HEK293T (cell line): ENCODE results near the gene METTL26.

Experiments
- CTCF ChIA-PET: fragments of 350-600 bp; formaldehyde crosslinking; extraction: SDS; loops from one replicate; lab custom pipeline; 2021; ENCODE audit warnings: antibody characterized with exemption, inconsistent platforms; lab: Yijun Ruan, JAX
- POLR2A ChIA-PET: fragments of 350-600 bp; formaldehyde crosslinking; extraction: SDS; loops from one replicate; lab custom pipeline; 2020; ENCODE audit warnings: antibody characterized with exemption, inconsistent platforms; lab: Yijun Ruan, JAX
- DNase-seq: peaks from one replicate; pipeline ENCODE4 v3.0.0; 2012; ENCODE audit warnings: mixed read lengths; ENCODE audit errors: extremely low spot score
- ARNT ChIP-seq: fragments of 450-650 bp; IDR thresholded peaks from 2 replicates; pipeline ENCODE4 v1.6.1; 2017; ENCODE audit warnings: mild to moderate bottlenecking
- BHLHE40 ChIP-seq: fragments of 450-650 bp; IDR thresholded peaks from 2 replicates; pipeline ENCODE4 v1.6.1; 2016; ENCODE audit warnings: mild to moderate bottlenecking, moderate library complexity, borderline replicate concordance
- CTBP1 ChIP-seq: fragments of 450-650 bp; IDR thresholded peaks from 2 replicates; pipeline ENCODE4 v1.6.1; 2016; ENCODE audit warnings: borderline replicate concordance
- ELF4 ChIP-seq: fragments of 450-650 bp; IDR thresholded peaks from 2 replicates; pipeline ENCODE4 v1.6.1; 2017; ENCODE audit warnings: antibody characterized with exemption
- FOXA1 ChIP-seq: fragments of 450-650 bp; IDR thresholded peaks from 2 replicates; pipeline ENCODE4 v1.6.1; 2016; ENCODE audit warnings: mild to moderate bottlenecking
- FOXK2 ChIP-seq: fragments of 450-650 bp; IDR thresholded peaks from 2 replicates; pipeline ENCODE4 v1.6.1; 2016; ENCODE audit warnings: mild to moderate bottlenecking
- FOXM1 ChIP-seq: fragments of 450-650 bp; IDR thresholded peaks from 2 replicates; pipeline ENCODE4 v1.6.1; 2017; ENCODE audit warnings: mild to moderate bottlenecking, borderline replicate concordance
- HDGF ChIP-seq: fragments of 450-650 bp; IDR thresholded peaks from 2 replicates; pipeline ENCODE4 v1.6.1; 2017; ENCODE audit warnings: antibody characterized with exemption, borderline replicate concordance
- L3MBTL2 ChIP-seq: fragments of 450-650 bp; conservative IDR thresholded peaks from 2 replicates; pipeline ENCODE4 v1.6.1; 2016; ENCODE audit warnings: mild to moderate bottlenecking
- LEF1 ChIP-seq: fragments of 450-650 bp; IDR thresholded peaks from 2 replicates; pipeline ENCODE4 v1.6.1; 2017; ENCODE audit warnings: mild to moderate bottlenecking, borderline replicate concordance
- NFRKB ChIP-seq: fragments of 450-650 bp; IDR thresholded peaks from 2 replicates; pipeline ENCODE4 v1.6.1; 2016; ENCODE audit warnings: mild to moderate bottlenecking, moderate library complexity
- PKNOX1 ChIP-seq: fragments of 450-650 bp; IDR thresholded peaks from 2 replicates; pipeline ENCODE4 v1.6.1; 2016
- SP1 ChIP-seq: fragments of 450-650 bp; IDR thresholded peaks from 2 replicates; pipeline ENCODE4 v1.6.1; 2017
- SUZ12 ChIP-seq: fragments of 450-650 bp; IDR thresholded peaks from 2 replicates; pipeline ENCODE4 v1.6.1; 2016; ENCODE audit warnings: mild to moderate bottlenecking
- TARDBP ChIP-seq: fragments of 450-650 bp; IDR thresholded peaks from 2 replicates; pipeline ENCODE4 v1.6.1; 2016
- ZNF384 ChIP-seq: fragments of 450-650 bp; IDR thresholded peaks from 2 replicates; pipeline ENCODE4 v1.6.1; 2016

METTL26 gene

GRCh38 chr16:660132-660458 is 24.0 kb upstream of the METTL26 start:
- CTCF ChIA-PET = interaction anchor here (0.6 to 1.7 kb wide), 2 partner anchors 9 to 18 kb away, joined by 4 to 5 read pairs; no protein-coding TSS in a partner anchor
- POLR2A ChIA-PET = interaction anchor here (1.4 to 2.2 kb wide), 4 partner anchors 10 to 20 kb away, joined by 4 to 12 read pairs (median 6); partner anchors contain the start of genes RHBDL1, STUB1 and WDR90
- no peak for TF ChIP-seq CTBP1
- no peak for TF ChIP-seq L3MBTL2
- no peak for TF ChIP-seq HDGF
- no peak for TF ChIP-seq BHLHE40
- TF ChIP-seq FOXA1 = no peak
- TF ChIP-seq TARDBP = no peak
- TF ChIP-seq SP1 = no peak
- no peak for TF ChIP-seq ZNF384
- no peak for TF ChIP-seq PKNOX1
- TF ChIP-seq LEF1 = no peak
- TF ChIP-seq FOXM1 = no peak
- TF ChIP-seq ELF4 = no peak
- TF ChIP-seq SUZ12 = no peak
- no peak for TF ChIP-seq NFRKB
- DNase-seq = no peak

- no peak for DNase-seq
- CTCF ChIA-PET = interaction anchor here (0.6 to 1.7 kb wide), 2 partner anchors 9 to 19 kb away, joined by 4 to 5 read pairs; no protein-coding TSS in a partner anchor
- POLR2A ChIA-PET = interaction anchor here (1.1 to 2.2 kb wide), 5 partner anchors 9 to 22 kb away, joined by 3 to 12 read pairs (median 6); partner anchors contain the start of genes RHBDL1, STUB1 and WDR90
- TF ChIP-seq TARDBP = no peak
- no peak for TF ChIP-seq FOXM1
- no peak for TF ChIP-seq ELF4
Observed at GRCh38 chr16:659618-660017, 23.5 kb upstream of the METTL26 start.

- TF ChIP-seq FOXM1 (no peak), FOXA1 (no peak), CTBP1 (no peak), LEF1 (no peak), ZNF384 (no peak), SUZ12 (no peak), ARNT (no peak), L3MBTL2 (no peak), NFRKB (no peak), ELF4 (no peak), BHLHE40 (no peak), SP1 (no peak), HDGF (no peak), FOXK2 (no peak), PKNOX1 (no peak), TARDBP (no peak)
- POLR2A ChIA-PET = interaction anchor here (1.1 to 2.2 kb wide), 3 partner anchors 9 to 23 kb away, joined by 3 to 12 read pairs (median 6); partner anchors contain the start of genes RHBDL1 and WDR90
- CTCF ChIA-PET = interaction anchor here (1.7 kb wide), 1 partner anchor 8 kb away, joined by 4 read pairs; no protein-coding TSS in a partner anchor
- DNase-seq = no peak
Observed at GRCh38 chr16:658679-659571, 22.8 kb upstream of the METTL26 start.

DNA sequence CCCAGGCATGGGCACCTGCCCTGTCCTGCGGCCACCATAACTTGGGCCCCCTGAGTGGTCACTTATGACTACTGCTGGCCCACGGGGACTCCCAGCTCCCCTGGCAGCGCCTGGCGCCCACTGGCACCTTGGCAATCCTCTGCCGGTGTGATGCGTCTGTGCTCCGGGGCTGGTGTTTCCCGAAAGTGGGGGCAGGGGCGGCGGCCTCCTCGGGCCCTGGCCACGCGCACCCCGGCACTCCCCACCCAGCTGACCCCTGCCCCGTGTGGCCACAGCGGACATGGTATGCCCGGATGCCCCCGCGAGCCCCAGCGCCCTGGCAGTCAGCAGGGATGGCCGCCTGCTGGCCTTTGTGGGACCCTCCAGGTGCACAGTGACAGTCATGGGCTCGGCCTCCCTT is 21.4 kb upstream of the METTL26 start:
- CTCF ChIA-PET = no interaction called here
- POLR2A ChIA-PET = no interaction called here
- TF ChIP-seq FOXK2 = no peak
- no peak for TF ChIP-seq ELF4
- no peak for TF ChIP-seq CTBP1
- no peak for TF ChIP-seq L3MBTL2
- DNase-seq = no peak

DNA sequence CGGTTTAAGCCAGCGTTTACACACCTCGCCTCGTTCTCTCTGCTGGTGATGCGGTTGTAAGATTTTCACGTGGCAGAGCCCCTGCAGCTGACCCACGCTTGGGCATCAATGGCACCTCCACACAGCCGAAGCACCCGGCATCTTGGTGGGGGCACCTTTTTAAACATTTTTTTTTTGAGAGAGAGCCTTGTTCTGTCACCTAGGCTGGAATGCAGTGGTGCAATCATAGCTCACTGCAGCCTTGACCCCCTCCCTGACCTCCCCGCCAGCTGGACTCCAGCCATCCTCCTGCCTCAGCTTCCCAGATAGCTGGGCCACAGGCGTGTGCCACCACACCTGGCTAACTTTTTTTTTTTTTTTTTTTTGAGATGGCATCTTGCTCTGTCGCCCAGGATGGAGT is 17.9 kb upstream of the METTL26 start:
- DNase-seq = no peak
- TF ChIP-seq L3MBTL2 (no peak), SP1 (no peak)
- CTCF ChIA-PET = no interaction called here
- POLR2A ChIA-PET = no interaction called here

DNA sequence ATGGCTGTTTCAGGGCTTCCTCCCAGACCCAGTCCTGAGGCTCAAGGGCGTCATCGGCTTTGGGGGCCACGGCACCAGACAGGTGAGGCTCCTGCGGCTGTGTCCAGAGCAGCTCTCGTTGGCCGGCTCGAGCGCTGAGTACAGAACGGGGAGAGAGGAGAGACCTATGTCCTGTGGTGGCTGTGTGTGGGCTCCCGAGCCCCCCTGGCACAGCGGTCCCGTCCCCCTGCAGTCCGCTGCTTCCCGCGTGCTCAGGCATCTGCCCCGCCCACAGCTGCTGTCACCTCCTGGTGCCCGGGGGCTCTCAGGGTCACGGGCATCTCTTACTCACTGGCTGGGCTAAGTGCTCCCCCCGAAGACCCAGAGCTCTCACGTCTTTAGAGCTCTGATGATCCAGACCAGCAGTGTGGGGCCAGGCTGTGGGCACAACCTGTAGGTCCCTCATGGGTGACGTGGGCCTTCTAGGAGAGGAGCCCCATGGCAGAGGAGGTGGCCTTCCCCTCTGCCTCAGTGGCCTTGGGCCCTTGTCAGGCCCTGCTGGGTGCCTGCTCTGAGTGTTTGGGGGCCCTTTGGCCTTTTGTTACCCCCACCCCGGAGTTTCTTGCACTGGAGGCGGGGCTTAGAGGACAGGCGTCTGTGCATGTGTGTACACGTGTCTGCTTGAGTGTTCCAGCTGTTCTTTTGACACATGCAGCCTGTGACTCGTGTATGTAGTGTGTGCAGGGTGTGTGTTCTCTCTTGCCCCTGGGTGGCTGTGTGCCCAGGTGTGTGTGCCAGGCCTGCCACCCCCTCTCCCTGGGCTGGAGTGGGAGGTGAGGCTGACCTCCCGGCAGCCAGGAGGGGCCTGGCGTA is 16.6 kb upstream of the METTL26 start:
- DNase-seq = no peak
- POLR2A ChIA-PET = interaction anchor here (0.6 to 1.1 kb wide), 3 partner anchors 10 to 20 kb away, joined by 3 read pairs; partner anchors contain the start of gene METTL26
- TF ChIP-seq L3MBTL2 (no peak), PKNOX1 (no peak), SUZ12 (no peak), CTBP1 (no peak), NFRKB (no peak), SP1 (no peak), ZNF384 (no peak), LEF1 (no peak), FOXM1 (no peak), TARDBP (no peak), ARNT (no peak), ELF4 (no peak), BHLHE40 (no peak), HDGF (no peak)
- CTCF ChIA-PET = interaction anchor here (0.9 kb wide), 1 partner anchor 15 kb away, joined by 3 read pairs; no protein-coding TSS in a partner anchor
